Subcutaneous abdominal adipose tissue (tissue), 5 donors: ENCODE data around the gene RHEX.

ENCODE experiments used
- H3K27ac ChIP-seq: one replicate; pipeline ENCODE4 v1.7.0; 2013; ENCODE audit warnings: low read depth, mild to moderate bottlenecking, inconsistent platforms, low read length, moderate library complexity
- H3K27me3 ChIP-seq, 5 donors: one replicate each; pipeline ENCODE4 v1.7.0; 2013; ENCODE audit warnings: low read length in 5 of 5, inconsistent platforms in 1 of 5; ENCODE audit not compliant: control insufficient read depth in 5 of 5, insufficient read depth in 4 of 5
- H3K36me3 ChIP-seq, 5 donors: one replicate each; pipeline ENCODE4 v1.7.0; 2013; ENCODE audit warnings: low read length in 5 of 5; ENCODE audit not compliant: control insufficient read depth in 5 of 5, insufficient read depth in 5 of 5
- H3K4me1 ChIP-seq, 5 donors: one replicate each; pipeline ENCODE4 v1.7.0; 2013; ENCODE audit warnings: low read length in 5 of 5, mild to moderate bottlenecking in 3 of 5, moderate library complexity in 1 of 5; ENCODE audit not compliant: control insufficient read depth in 5 of 5, insufficient read depth in 5 of 5
- H3K4me3 ChIP-seq, 5 donors: one replicate each; pipeline ENCODE4 v1.7.0; 2013; ENCODE audit warnings: low read length in 5 of 5, low read depth in 1 of 5
- H3K9ac ChIP-seq, 5 donors: one replicate each; pipeline ENCODE4 v1.7.0; 2013; ENCODE audit warnings: low read length in 5 of 5, mild to moderate bottlenecking in 4 of 5, moderate library complexity in 3 of 5
- H3K9me3 ChIP-seq, 5 donors: one replicate each; pipeline ENCODE4 v1.7.0; 2013; ENCODE audit warnings: low read length in 5 of 5; ENCODE audit not compliant: control insufficient read depth in 5 of 5
- donor health status: healthy.
- donor health status: healthy.
- donor health status: healthy.
- donor health status: healthy.
- donor health status: healthy.

The RHEX gene

DNA sequence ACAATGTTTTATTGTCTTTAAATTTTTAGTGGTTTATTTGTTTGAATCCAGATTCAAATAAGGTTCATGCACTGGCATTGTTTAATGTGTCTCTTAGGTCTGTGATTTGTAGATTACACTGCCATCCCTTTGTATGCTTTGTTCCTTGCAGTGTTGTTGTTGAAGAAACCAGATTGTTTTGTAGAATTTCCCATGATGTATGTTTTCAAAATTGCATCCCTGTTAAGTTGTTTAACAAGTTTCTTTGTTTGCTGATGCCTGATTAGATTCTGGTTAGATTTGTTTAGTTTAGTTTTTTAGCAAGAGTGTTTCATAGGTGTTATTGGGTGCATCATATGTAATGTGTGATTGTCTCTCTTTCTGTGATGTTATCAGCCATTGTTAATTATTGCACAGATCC, 69.7 kb downstream of the RHEX start:
- Histone ChIP-seq H3K4me3 (no peak overlapping the region), H3K27me3 (peaks cover 2 to 10% (median 5%) of the 10 kb centered on the region in 5 donors), H3K4me1 (peaks cover 0 to 5% (median 4%) of the 10 kb centered on the region in 5 donors), H3K27ac (no peak overlapping the region), H3K9ac (no peak overlapping the region), H3K36me3 (no peaks in the 10 kb centered on the region), H3K9me3 (peaks cover 2 to 14% (median 5%) of the 10 kb centered on the region in 5 donors)

DNA sequence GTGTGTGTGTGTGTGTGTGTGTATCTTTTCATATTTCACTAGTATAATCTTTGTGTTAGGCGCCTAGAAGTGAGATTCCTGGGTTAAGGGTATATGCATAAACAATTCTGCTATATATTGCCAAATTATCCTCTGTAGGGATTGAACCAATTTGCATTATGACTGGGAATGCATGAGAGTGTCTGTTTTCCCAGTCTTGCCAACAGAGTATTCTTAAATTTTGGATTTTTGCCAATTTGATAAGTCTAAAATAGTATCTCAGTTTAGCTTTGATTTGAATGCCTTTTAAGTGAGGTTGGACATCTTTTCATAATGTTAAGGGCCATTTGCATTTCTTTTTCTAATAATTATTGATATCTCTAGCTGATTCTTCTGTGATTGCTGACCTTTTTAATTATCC, 72.4 kb downstream of the RHEX start:
- no peaks in the 10 kb centered on the region for H3K4me1 ChIP-seq
- no peak overlapping the region for H3K4me3 ChIP-seq
- H3K36me3 ChIP-seq: no peaks in the 10 kb centered on the region
- no peak overlapping the region for H3K9ac ChIP-seq
- peaks cover 2 to 14% (median 5%) of the 10 kb centered on the region in 5 donors for H3K9me3 ChIP-seq
- H3K27me3 ChIP-seq: peaks cover 0 to 3% (median 0%) of the 10 kb centered on the region in 5 donors
- no peak overlapping the region for H3K27ac ChIP-seq

DNA sequence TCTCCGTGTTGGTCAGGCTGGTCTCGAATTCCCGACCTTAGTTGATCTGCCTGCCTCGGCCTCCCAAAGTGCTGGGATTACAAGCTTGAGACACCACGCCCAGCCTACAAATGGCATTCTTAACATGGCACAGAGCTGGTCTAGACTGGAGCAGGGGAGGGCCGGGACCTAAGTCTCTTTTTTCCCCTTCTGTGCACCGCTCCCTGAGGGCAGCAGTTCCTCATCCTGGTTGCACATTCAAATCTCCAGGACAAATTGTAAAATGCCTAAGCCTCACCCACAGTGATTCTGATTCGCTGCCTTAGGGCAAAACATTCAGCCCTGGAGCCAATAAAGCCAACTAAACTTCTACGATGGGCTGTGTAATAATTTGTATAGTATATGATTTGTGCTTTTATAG, 74.4 kb downstream of the RHEX start:
- H3K9me3 ChIP-seq: peaks cover 0 to under 1% (median 0%) of the 10 kb centered on the region in 5 donors
- no peak overlapping the region for H3K4me3 ChIP-seq
- no peaks in the 10 kb centered on the region for H3K36me3 ChIP-seq
- no peak overlapping the region for H3K9ac ChIP-seq
- no peak overlapping the region for H3K27ac ChIP-seq
- H3K27me3 ChIP-seq: peaks cover 0 to 3% (median 0%) of the 10 kb centered on the region in 5 donors
- no peaks in the 10 kb centered on the region for H3K4me1 ChIP-seq

DNA sequence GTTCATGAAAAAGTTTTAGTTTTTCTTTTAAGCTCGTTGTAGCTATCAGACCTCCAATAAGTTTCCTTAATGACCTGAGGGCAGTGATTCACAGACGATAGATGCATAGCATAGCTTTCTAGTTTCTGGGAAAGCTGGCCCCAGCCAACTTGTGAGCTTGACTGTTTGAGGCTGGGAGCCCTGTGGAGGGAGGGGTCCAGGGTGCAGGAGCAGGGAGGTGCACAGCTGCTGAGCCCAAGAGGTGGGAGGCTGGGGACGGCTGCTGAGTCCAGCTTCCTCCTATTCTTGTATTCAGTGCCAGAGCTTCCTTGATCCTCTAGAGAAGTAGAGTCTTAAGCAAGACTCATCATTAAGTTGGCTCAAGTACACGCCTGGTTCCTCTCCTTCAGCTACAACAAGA, 75.2 kb downstream of the RHEX start:
- Histone ChIP-seq H3K9me3 (no peaks in the 10 kb centered on the region), H3K4me3 (no peak overlapping the region), H3K4me1 (no peaks in the 10 kb centered on the region), H3K36me3 (no peaks in the 10 kb centered on the region), H3K9ac (no peak overlapping the region), H3K27me3 (peaks cover 0 to 3% (median 0%) of the 10 kb centered on the region in 5 donors), H3K27ac (no peak overlapping the region)

DNA sequence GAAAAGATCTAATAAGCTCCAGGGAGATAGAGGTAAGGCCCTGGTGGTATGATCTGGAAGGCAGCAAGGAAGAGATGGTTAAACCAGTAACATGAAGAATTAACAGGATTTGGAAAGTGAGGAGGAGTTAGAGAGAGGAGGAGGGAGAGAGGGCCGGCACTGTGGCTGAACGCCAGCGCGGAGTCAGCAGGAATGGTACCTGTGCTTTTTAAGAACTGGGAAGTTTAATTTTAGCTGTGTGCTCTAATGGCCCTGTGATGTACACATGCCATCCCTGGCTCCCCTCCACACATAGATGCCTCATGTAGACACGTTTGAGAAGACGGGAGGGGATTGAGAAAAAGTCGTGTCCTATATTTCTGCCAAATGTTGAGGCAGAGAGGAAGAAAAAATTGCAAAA, 78.1 kb downstream of the RHEX start:
- Histone ChIP-seq H3K27me3 (peaks cover 0 to 3% (median 0%) of the 10 kb centered on the region in 5 donors), H3K36me3 (no peaks in the 10 kb centered on the region), H3K9me3 (no peaks in the 10 kb centered on the region), H3K9ac (no peak overlapping the region), H3K4me3 (no peak overlapping the region), H3K27ac (no peak overlapping the region), H3K4me1 (peaks cover 0 to 3% (median 1%) of the 10 kb centered on the region in 5 donors)

DNA sequence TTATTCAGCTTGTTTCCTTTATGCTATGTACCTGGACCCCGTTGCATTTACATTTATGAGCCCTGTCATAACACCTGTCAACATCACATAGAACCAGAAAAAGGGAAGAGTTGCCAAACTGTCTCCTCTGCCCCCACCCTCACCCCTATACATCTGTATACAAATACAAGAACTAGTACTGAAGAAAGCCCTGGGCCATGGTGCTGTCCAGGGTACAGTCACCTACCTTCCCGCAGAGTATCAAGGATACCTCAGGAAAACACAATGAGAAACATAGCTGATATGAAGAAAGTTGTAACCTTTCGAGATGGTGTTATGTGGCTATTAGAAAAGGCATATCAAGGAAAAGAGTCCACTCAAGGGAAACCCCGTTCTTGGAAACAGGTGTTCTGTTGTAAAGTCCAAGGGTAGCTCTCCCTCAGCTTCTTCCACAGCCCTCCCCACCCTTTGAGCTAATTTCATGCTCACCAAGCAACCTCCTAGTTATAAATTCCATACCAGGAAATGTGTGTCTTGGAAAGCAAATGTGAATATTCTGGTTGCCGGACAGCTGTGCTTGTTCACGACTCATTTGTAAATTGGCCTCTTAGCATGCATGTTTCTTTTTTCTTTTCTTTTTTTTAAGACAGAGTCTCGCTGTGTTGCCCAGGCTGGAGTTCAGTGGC, 80.9 kb downstream of the RHEX start:
- no peak overlapping the region for H3K27ac ChIP-seq
- H3K4me1 ChIP-seq: peaks cover 0 to 12% (median 6%) of the 10 kb centered on the region in 5 donors
- no peak overlapping the region for H3K9ac ChIP-seq
- no peaks in the 10 kb centered on the region for H3K36me3 ChIP-seq
- H3K4me3 ChIP-seq: no peak overlapping the region
- H3K9me3 ChIP-seq: no peaks in the 10 kb centered on the region
- no peaks in the 10 kb centered on the region for H3K27me3 ChIP-seq

DNA sequence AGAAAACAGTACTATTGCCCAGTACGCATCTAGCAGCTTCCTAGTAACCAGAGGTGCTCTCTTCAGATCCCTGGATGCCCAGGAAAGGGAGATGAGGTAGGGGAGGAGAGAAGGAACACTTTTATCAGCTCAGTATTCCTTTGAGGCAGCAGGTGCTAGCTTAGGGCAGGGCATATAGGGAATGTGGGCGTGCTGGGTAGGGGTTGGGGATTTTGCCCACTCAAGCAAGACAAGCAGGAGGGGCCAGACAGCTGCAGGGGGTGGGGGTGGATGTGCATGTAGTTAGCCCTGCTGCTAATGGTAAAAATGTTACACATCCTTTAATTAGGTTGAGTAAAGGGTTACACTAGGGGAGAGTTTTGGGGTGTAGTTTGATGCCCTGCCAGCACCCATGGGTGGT, 82.3 kb downstream of the RHEX start:
- H3K27me3 ChIP-seq: peaks cover 0 to 4% (median 0%) of the 10 kb centered on the region in 5 donors
- no peaks in the 10 kb centered on the region for H3K9me3 ChIP-seq
- H3K4me3 ChIP-seq: no peak overlapping the region
- H3K27ac ChIP-seq: no peak overlapping the region
- no peaks in the 10 kb centered on the region for H3K36me3 ChIP-seq
- no peak overlapping the region for H3K9ac ChIP-seq
- peaks cover 0 to 12% (median 6%) of the 10 kb centered on the region in 5 donors for H3K4me1 ChIP-seq

DNA sequence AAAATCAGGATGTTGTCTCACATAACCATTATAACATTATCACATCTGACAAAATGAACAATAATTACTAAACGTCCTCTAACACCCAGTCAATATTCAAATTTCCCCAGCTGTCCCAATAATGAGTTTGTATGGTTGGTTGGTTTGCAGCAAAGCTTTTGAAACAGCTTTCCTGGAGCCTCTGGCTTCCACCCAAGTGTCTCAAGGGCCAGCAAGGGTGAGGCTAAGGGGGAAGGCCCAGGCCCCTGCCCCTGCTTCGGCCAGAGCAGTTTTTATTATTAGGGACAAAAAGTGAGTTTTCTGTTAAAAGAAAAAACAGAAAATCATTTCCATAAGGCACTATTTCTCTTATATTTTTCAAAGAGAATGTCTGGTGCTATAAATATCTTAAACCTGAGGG, 83.3 kb downstream of the RHEX start:
- peak overlapping the region in 1 of 5 donors; percentile 9 for H3K9ac ChIP-seq
- H3K27me3 ChIP-seq: peaks cover 0 to 4% (median 0%) of the 10 kb centered on the region in 5 donors
- H3K4me1 ChIP-seq: peaks cover 0 to 12% (median 6%) of the 10 kb centered on the region in 5 donors
- H3K36me3 ChIP-seq: no peaks in the 10 kb centered on the region
- no peak overlapping the region for H3K4me3 ChIP-seq
- no peak overlapping the region for H3K27ac ChIP-seq
- no peaks in the 10 kb centered on the region for H3K9me3 ChIP-seq

DNA sequence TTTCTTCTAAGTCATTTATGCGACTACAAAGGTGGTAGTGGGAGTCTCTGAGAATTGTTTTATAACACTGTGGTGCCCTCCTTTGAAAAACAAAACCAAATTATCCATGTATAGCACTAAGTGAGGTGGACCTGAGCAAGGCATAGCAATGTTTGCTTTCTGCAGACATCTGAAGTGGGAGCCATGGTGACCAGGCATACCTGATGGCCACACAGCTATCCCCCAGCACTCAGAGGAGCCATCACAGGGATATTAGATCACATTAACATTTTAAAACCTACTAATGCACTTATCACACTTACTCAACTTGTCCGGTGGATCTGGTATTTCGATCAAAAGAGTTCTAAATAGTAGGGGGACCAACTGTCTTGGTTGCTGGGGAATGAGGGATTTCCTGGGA, 89.0 kb downstream of the RHEX start:
- Histone ChIP-seq H3K9me3 (no peaks in the 10 kb centered on the region), H3K9ac (no peak overlapping the region), H3K4me3 (no peak overlapping the region), H3K4me1 (no peaks in the 10 kb centered on the region), H3K27ac (no peak overlapping the region), H3K36me3 (no peaks in the 10 kb centered on the region), H3K27me3 (peaks cover 0 to 10% (median 4%) of the 10 kb centered on the region in 5 donors)

DNA sequence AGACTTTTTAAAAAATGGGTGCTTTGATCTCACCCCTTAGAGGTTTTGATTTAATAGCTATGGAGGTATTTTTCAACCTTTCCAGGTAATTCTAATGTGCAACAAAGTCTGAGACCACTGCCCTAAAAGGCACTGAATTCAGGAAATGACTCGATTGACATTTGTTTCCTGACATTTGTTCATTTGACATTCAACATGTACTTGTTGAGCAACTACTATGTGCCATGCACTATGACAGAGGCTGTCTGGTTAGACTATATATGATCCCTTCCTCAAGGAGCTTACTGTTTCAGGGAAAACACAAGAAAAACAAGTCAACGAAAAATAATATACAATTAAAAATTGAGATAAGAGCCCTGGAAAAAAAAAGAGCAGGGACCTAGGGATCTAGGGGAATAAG, 89.8 kb downstream of the RHEX start:
- H3K27ac ChIP-seq: no peak overlapping the region
- H3K4me1 ChIP-seq: no peaks in the 10 kb centered on the region
- no peaks in the 10 kb centered on the region for H3K36me3 ChIP-seq
- H3K9me3 ChIP-seq: no peaks in the 10 kb centered on the region
- H3K27me3 ChIP-seq: peaks cover 0 to 10% (median 4%) of the 10 kb centered on the region in 5 donors
- H3K4me3 ChIP-seq: no peak overlapping the region
- H3K9ac ChIP-seq: no peak overlapping the region
